Jurkat, Clone E6-1 (cell line): Measurements from ENCODE around the gene C1RL.

Experiments
- DNase-seq: peaks from one replicate; pipeline ENCODE4 v3.0.0-alpha.2; 2011; ENCODE audit warnings: low read depth, low spot score
- H3K4me3 ChIP-seq: 2 replicates; pipeline ENCODE4 v1.5.1; 2011; ENCODE audit warnings: mild to moderate bottlenecking, low read length, control low read depth, moderate library complexity

The C1RL gene

DNA sequence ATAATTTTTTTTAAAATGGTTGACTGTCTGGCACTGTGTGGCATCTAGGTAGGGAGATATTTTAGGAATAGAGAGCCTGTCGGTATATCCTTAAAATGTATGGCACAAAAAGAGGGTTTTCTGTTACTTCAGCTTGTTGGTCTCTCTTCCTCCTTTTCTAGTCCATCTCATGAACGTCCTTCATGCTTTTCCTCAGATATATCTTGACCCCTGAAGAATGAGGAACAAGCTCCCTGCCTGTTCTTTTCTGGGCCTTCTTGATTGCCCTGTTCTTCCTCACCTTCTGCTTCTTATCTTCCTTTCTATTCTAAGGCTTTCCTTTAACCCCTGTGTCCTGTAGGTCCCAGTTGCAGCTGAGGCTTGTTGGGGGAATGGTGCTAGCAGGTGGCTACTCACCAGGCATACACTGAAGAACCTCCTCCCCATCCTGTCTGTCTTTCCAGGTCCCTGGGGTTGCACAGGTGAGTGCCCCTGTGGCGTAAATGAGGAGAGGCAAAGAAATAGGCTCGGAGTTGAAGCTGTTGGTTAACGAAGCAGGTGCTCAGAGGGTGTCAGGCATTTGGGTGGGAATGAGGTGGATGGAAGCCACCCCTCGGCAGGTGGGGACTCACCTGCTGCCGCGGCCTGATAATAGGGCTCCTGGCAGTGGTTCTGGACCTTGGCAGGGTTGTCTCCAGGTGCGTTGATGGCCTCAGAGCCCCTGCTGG, 9.6 kb downstream of the C1RL start:
- H3K4me3 ChIP-seq, result no peak overlapping the region
- no peak for DNase-seq

DNA sequence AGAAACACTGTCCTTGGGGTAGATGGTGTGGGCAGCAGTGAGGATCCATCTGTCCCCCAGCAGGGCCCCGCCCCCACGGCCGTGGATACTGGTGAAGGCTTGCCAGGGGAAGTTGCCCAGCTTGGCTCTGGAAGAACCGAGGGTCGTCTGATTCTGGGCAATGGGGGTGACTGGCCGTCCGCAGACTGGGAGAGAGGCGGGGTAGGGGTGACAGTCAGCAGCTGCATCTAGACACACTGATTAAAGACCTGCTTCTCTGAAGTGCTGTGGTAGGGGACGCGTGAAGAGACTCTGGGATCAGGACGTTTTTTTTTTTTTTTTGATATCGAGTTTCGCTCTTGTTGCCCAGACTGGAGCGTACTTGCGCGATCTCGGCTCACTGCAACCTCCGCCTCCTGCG, 12.0 kb downstream of the C1RL start:
- no peak for DNase-seq
- no peak overlapping the region for H3K4me3 ChIP-seq

DNA sequence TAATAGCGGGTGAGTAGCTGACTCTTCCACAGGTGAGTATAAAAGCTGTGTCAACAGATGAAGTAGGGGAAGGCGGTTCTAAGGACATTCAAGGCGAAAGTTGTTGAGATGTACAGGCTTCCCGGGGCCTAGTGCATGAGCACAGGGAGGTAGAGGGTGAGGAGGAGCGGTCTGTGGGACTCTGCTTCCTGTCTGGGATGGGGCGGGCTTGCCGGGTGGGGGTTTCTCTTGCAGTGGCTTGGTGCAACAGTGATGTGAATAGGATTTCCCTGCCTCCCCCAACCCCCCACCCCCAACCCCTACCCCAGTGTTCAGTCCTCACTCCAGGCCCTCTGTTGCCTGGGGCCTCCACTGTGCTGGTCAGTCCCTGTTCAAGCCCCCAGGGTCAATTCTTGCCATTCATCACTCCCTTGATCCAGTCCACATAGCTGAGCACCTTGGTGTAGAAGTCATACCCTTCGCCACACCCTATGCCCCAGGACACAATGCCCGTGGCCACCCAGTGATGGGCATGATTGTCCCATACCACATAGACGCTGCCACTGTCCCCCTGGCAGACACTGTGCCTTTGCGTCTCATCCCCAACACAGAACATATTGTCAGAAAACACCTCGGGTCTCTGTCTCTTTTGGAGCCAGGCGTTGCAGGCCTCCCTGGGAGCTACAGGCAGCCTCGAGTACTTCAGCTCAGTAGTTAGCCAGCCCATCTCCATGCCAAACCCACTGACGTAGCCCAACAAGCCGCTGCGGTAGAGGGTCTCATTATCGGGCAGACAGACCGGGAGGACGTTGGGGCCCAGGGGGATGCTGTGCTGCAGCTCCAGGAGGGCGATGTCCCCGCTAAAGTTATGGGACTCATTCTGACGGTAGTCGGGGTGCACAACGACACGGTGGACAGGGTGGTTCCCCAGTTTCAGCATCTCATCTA, 12.7 kb downstream of the C1RL start:
- DNase-seq, result no peak
- H3K4me3 ChIP-seq, result no peak overlapping the region

DNA sequence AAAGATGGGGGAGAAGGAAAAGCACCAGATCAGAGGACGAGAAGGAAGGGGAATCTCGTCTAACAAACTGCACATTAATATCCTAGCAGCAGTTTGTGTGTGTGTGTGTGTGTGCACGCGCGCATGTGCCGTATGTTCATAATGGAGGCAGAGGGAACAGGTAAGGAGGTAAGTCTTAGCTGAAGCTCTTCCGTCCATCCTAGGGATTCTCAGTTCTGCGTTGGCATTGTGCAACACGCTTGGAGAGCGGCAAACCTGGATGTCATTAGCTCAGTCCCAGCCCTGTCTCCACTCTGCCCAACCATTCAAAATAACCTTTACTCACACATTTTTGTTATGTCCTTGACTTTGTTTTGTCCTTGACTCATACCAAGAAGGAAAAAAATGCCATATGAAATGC, 15.1 kb downstream of the C1RL start:
- no peak for DNase-seq
- H3K4me3 ChIP-seq, result no peak overlapping the region

DNA sequence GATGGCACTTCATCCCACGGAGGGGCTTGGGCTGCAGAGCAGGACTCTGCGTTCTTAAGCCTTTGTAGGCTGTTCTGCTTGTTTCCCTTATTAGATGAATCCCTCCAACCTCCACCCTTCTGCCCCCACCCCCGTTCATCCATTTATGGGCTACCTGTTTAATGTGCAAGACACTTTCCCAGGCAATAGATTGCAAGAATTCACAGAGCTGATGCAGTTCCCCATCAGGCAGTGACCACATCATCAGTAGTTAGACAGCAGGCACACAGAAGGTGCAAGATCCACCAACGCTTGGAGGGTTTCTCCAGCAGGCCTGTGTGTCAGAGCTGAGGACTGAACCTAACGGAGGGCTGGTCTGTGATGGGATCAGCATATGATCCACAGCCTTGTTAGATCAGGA, 15.5 kb downstream of the C1RL start:
- H3K4me3 ChIP-seq, result no peak overlapping the region

DNA sequence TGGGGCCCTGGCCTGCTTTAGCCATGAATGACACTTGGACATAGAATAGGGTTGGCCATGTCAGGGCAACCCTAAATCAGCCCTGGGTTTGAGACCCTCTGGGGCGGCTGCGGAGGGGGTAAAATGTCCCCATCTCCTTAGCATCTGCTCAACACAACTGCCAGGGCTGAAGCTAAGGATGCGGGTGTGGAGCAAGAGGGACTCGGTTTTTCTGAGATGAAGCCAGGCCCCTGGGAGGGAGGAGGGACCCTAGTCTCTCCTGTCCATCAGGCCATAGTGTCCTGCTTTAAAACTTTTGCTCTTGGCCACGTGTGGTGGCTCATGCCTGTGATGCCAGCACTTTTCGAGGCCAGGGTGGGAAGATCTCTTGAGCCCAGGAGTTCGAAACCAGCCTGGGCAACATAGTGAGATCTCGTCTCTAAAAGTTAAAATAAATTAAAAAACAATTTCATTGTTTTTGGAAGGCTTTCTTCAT, 16.0 kb downstream of the C1RL start:
- DNase-seq, result no peak
- no peak overlapping the region for H3K4me3 ChIP-seq

More for the DNA sequence above, 15.5 kb downstream of the C1RL start:
- no peak for DNase-seq

DNA sequence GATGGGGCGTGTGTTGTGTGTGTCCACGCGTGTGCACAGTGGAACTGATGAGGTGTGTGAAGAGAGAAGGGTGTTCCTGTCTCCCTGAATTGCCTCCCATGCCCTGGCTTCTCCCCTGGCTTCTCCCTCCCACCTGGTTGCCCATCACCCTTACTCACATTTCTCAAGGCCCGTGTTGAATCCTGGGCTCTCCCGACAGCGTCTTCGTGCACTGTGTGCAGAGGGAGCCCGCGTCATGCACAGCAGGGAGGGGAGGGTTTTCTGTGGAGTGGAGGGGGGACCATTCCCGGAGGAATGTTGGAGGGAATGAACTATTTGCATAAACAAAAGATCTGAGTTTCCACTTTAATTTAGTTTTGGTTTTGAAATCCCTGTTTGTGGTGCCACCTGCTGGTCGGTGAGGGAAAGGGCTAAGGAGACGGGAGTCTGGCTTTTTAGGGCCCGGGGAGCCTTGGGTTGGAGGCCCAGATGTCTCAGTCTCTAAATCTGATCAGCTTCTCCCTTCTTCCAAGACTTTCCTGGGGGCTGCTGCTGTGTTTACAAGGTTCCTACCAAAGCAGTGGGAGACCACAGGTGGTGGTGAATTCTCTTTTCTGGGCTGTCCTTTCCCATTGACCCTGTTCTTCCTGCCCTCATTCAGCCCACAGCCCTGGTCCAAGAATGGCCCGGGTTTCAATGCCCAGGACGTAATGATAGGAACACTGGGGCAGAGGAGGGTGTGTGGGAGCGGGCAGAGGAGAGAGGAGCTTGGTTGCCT, 16.6 kb downstream of the C1RL start, which contains the start of gene C1R:
Gene C1R, minus strand, starts transcription at position 217 of the 757 bp plus-strand sequence. Its CDS starts 57 bp downstream, at position 160.
- peak; percentile 48 for DNase-seq
- no peak within 1 kb of the TSS for H3K4me3 ChIP-seq

DNA sequence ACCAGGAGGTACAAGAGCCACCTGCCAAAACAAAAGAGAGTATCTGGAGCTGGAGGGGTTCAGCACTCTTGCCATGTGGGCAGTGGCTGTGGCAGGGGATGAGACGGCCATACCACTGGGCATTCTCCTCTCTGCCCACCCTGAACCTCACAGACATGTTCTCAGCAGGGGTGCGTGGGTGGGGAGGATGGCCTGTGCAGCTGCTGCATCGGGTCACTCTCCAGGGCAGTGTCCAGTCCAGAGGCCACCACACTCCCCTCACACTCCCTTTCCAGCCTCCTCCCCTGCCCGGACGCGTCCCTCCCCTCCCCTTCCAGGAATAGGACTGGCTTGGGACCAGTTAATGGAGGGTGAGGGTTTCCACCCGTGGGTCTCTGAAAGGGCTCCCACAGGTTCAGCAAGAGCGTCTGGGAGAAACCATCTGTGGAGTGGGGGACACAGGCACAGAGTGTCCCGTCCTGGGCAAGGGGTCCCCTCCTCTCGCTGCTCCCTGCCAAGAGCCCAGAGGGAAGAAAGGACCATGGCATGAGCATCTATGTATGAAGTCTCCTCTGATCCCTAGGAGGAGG, 17.3 kb downstream of the C1RL start:
- no peak for DNase-seq
- H3K4me3 ChIP-seq, result no peak overlapping the region

DNA sequence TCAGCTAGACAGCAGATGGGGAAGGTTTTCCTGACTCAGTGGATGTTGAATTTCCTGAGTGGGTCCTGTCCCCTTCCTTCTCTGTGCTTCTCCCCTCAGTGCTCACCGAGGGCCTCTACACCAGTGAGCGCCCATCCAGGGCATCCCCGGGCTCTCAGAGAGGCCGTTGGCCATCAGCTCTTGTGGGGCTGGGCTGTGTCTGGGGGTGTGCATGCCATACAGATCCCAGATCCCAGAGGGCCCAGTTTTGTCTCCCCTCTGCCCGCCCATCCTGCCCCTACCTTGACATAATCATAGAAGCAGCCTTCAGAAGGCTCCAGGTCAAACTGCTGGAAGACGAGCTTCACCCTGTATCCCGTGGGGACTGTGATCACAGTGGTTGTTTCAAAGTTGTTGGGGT, 17.8 kb downstream of the C1RL start:
- H3K4me3 ChIP-seq, result no peak overlapping the region
- DNase-seq, result no peak

DNA sequence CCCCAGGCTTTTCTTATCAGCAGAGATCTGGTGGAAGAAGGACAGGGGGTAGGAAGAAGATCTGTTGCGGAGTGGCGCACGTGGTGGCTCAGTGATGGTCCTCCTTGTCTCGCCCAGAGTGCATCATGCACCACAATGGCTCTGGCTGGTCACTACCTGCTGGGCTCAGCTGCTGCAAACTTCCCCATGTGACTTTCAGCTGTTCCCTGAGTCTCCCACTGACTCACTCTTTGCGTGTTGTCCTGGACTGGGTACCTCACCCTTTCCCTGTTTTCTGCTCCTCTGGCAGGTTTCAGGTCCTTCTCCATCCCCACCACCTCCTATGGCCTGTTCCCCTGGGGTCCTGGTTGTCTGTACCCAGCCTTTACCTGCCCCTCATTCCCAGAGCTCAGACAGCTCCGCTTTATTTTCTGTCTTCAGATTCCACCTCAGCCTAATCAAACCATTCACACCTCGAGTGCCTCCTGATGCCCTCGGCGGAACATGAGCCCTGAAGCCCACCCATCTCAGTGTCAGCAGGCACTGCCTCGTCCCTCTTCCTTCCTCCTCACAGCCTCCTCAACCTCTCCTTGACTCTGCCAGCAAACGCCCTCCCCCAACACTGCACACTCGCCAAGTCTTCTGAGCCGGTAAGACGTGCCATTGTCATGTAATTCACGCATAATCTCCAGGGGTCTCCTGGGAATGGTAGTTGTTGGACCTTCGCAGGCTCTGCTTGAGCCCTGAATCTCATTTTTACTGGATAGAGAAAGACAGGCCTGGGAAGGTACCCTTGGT, 18.6 kb downstream of the C1RL start:
- DNase-seq, result no peak
- no peak overlapping the region for H3K4me3 ChIP-seq

DNA sequence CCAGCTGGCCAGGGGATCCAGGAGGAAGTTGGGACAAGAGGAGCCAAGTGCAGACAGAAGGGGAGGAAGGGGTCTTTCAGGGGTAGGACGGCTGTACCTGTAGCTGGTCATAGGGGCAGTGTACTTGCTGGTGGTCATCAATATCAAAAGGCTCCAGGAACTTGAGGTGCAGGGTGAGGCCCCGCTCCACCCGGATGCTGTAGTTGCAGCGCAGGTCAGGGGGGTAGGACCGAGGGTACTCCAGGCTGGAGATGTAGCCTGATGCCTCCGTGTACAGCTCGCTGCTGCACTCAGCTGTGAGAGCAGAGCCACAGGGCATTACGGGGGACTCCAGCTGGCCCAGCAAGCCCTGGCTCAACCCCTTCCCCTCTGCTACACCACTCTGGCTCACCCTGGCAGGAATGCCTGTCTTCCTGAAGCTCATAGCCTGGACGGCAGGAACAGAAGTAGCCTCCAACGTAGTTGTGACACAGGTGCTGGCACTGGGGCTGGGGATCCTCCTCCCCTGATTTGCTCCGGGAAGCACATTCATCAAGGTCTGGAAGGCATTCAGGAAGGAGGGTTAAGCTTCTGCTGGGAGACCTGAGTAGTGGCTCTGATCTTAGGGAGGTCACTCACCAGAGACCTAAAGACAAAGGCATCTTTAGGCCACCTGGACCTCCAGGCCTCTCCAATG, 19.7 kb downstream of the C1RL start:
- H3K4me3 ChIP-seq, result no peak overlapping the region
- DNase-seq, result no peak

DNA sequence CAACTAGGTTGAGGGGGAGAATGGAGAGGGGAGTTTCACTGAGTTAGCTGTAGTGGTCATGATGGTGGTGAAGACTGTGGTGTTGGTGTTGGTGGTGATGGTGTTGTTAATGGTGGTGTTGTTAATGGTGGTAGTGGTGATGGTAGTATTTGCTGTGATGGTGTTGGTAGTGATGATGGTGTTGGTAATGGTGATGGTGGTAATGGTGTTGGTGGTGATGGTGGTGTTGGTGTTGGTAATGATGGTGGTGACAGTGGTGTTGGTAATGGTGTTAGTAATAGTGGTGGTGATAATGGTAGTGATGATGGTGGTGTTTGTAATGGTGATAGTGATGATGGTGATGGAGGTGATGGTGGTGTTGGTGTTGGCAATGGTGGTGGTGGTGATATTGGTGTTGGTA, 25.9 kb downstream of the C1RL start:
- H3K4me3 ChIP-seq, result no peak overlapping the region
- DNase-seq, result no peak

DNA sequence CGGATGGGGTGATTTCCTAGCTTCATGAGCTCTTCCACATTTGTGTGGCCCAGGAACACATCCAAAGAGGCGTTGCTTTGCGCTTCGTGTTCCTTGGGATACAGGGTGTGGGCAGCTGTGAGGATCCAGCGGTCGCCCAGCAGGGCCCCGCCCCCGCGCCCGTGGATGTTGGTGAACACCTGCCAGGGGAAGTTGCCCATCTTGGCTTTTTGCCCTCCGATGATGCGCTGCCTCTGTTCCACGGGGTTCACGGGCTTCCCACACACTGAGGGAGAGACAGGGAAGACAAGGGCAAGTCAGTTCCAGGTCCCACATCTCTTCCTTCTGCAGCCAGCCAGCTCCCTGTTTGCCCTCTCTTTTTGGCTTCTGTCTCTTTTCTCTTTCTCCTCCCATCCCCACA, 28.0 kb downstream of the C1RL start:
- no peak for DNase-seq
- no peak overlapping the region for H3K4me3 ChIP-seq

DNA sequence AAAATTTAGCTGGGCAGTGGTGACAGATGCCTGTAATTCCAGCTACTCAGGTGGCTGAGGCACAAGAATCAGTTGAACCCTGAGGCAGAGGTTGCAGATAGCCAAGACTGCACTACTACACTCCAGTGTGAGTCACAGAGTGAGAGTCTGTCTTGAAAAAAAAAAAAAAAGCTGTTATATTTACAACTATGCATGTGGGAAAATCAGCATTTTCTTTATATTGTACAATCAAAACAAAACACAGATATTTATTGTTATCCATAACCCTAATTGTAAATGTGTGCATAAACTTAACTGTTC, 29.2 kb downstream of the C1RL start:
- no peak for DNase-seq
- no peak overlapping the region for H3K4me3 ChIP-seq

DNA sequence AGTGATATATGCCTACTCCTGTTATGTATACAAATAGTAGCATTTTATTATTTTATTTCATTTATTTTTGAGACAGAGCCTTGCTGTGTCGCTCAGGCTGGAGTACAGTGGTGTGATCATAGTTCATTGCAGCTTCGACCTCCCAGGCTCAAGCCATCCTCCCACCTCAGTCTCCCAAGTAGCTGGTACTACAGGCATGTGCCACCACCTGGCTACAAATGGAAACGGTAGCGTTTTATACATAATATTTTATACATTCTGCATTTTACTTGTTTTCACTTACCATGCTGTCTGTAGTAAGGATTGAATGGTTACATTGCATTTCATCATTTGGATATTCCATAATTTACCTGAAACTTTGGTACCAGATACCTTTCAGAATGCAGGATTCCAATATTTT, 30.9 kb downstream of the C1RL start:
- no peak overlapping the region for H3K4me3 ChIP-seq
- no peak for DNase-seq

DNA sequence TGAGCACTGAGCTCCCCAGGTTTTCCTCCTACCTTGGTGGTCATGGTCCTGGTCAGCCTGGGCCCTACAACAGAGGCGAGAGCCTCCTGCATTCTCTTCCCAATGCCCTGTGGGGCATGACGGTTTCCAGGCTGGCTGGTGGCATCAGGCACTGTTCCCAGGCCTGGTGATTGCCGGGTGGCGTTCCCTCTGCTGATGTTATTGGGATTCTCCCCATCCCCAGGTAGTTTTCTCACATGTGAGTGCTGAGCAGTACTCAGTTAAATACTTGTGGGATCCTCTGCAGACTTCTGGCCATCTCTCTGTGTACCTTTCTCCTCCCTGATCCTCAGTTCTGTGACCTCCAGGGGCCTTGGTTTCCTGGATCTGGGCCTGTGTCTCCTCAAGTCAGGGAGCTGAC, 32.5 kb downstream of the C1RL start:
- DNase-seq, result no peak
- no peak overlapping the region for H3K4me3 ChIP-seq

DNA sequence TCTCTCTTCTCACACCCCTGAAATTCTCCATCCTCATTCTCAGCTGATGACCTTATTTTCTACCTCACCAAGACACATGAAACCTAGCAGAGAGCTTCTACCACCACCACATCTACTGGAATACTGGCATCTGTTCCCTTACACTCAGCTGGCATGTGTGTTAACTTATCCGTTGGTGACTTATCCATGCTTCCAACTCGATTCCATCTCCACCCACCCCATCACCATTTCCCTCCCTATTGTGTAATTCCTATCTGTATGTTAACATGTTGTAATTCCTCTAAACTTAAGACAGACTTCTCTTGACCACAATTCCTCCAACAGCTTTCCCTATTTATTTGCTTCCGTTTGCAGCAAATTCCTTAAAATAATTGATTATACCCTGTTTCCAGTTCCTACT, 33.1 kb downstream of the C1RL start:
- H3K4me3 ChIP-seq, result no peak overlapping the region
- no peak for DNase-seq

DNA sequence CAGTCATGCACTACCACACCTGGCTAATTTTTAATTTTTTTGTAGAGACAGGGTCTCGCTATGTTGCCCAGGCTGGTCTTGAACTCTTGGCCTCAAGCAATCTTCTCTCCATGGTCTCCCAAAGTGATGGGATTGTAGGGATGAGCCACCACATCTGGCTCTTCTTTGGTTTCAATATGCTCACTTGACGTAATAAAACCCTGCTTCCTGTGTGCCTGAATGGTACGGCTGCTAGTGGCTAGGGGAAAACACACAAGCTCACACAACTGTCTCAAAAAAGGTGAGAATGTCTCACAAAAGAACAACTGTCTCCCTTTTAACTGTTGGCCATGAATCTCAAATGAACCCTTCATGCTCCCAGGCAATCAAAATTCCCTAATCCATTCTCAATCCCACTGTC, 33.5 kb downstream of the C1RL start:
- DNase-seq, result no peak
- H3K4me3 ChIP-seq, result no peak overlapping the region
